SU-DHL-6 (cell line): ENCODE data around the gene AFG3L2.

Experiments
- CTCF ChIP-seq: fragments of 200-600 bp; sonication (generic); IDR thresholded peaks from one replicate; pipeline ENCODE4 v1.5.1; 2017; ENCODE audit warnings: antibody characterized with exemption, mild to moderate bottlenecking, low read length, moderate library complexity; ENCODE audit not compliant: insufficient read depth, poor library complexity, severe bottlenecking
- EZH2phosphoT487 ChIP-seq: fragments of 200-600 bp; sonication (generic), shearing (Covaris generic); conservative IDR thresholded peaks from 2 replicates; pipeline ENCODE4 v1.6.1; 2018; ENCODE audit warnings: mild to moderate bottlenecking, antibody characterized with exemption, low read length, moderate library complexity, mixed read lengths

DNA sequence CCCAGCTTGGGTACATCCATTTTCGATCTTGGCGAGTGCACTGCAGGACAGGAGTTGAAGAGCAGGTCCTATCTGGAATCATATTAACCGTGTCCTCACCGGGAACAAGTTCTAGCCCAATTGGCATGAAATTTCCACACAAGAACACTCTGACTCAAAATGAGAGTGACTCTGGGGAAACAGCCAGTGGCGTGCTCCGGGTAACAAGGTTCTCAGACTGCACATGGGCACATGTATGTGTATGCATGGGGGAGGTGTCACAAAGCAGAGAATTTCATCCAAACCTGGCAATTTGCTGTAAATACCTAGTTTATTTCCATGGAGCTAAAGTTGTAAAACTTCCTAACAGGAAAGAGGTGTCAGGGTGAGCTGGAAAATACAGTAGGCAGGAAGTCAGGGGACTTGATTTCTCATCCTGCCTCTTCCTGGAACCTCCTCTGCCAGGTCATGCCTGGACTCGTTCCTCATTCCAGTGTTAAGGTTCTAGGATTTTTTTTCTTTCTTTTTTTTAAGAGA is 67.3 kb downstream of the AFG3L2 start:
- TF ChIP-seq CTCF, result no peak
- TF ChIP-seq EZH2phosphoT487, result no peak
